Sciatic nerve (tissue), 2 donors: Measurements from ENCODE around the gene MSMB. TPM values are rescaled to one million over a fixed set of nuclear protein-coding genes. Genes with fewer than 3 reads are reported as not detected.
A peak's percentile ranks its signal among the peaks of the same experiment; 100 is the strongest.
"Not testable (repeated sequence)": the region's sequence is repeated elsewhere in the genome, so short reads cannot be mapped to it uniquely, and the experiment has no call there.

Experiments
- ATAC-seq: fragments of 200-7000 bp; cut with Tn5 transposase; one replicate; pipeline ENCODE4 v1.9.1; 2020; ENCODE audit warnings: mild to moderate bottlenecking, moderate library complexity
- DNase-seq: peaks from one replicate; pipeline ENCODE4 v3.0.0-alpha.2; 2020; ENCODE audit warnings: low spot score
- intact Hi-C: fragments of 100-400 bp; cut with DNase I; formaldehyde crosslinking; loops from one replicate; pipeline ENCODE4 v1.14.2; 2022
- total RNA-seq: library from RNA; stranded (reverse); fragmentation: NEBNext Ultra II Directional; extraction: Animal tissue kit (Norgen Biotek cat#: 25700); gene quantifications from one replicate; pipeline ENCODE4 v1.2.1, GENCODE V29; 2021
- donor health status: DM: no; HTN: no; CAD: no.
- donor health status: DM: no; HTN: no; CAD: no.

MSMB gene, protein sequence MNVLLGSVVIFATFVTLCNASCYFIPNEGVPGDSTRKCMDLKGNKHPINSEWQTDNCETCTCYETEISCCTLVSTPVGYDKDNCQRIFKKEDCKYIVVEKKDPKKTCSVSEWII
- not detected for total RNA-seq

DNA sequence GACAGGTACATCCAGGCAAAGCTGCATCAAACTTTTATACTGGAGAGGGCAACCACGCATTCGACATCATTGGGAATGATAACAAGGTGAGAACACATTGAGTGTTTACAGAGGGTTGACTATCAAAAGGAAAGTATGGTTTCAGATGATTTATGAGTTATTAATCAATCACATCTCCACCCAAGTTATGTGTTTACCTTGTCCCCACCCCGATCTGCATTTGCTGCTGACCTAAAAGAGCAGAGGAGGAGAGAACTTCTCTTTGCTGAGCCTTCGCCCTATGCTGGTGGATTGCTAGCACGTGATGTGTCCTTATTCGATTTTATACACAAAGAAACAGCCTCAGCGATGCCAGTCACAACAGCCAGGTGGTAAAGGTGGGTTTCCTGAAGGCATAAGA, at the start of gene MSMB:
Gene MSMB, minus strand, starts transcription at position 9 of the 400 bp plus-strand sequence. CDS start 32 bp downstream, outside the sequence.
- intact Hi-C loops, result no loop called here
- DNase-seq (no peak), ATAC-seq (no peak)

DNA sequence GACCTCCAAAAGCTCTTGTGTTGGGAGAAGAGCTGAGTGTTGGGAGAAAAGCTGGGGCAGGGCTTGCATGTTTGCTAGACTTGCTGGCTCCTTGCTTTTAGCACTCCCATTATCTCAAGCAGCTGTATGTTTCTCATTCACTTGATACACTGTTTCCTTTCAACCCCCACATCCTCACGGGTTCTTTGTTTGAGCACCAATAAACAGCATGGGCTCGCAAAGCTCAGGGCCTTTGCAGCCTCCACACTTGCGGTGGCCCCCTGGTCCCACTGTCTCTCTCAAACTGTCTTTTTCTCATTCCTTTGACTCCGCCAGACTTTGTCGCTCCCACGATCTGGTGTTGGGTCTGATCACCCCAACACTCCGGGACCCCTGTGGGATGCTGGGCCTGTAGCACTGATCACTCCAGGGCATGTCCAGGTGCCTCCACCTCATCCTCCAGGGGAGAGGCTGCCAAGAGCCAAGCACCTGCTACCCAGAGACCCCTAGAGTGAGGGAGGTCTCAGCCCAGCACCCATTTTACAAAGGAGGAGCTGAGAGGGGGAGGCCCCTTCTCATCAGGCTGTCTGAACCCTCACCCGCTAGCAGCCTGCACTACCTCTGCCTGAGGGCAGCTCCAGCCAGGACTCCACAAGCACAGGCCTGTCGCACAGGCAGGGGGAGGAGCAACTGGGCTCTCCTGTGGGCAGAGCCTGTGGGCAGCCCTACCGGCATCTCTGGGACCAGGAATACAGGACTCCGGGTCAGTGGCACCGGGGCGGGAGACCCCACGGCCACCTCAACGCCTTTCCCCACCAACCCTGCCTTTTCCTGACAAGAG, 49.1 kb upstream of the MSMB start:
- ATAC-seq (no peak), DNase-seq (peak; percentile 37)
- intact Hi-C loops, result no loop called here

DNA sequence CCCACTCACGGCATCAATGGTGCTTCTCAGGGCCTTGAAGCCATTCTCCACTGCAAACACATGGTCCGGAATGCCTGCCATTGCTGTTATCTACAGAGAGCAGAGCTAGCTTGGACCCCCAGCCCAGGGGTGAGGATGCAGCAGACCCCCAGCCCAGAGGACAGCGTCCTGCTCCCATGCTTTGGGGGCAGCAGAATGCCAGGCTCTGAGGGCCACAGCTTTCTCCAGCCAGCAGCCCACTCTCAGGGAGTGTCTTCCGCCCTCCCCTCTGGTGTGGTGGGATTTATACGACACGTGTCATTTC, 48.1 kb upstream of the MSMB start:
- DNase-seq, result no peak
- intact Hi-C loops, result no loop called here

GRCh38 chr10:46093316-46094196, 47.5 kb upstream of the MSMB start:
- ATAC-seq, intact Hi-C loops: not testable (repeated sequence)
- DNase-seq, result peak; percentile 21

More for the DNA sequence above, 48.1 kb upstream of the MSMB start:
- no peak for ATAC-seq

DNA sequence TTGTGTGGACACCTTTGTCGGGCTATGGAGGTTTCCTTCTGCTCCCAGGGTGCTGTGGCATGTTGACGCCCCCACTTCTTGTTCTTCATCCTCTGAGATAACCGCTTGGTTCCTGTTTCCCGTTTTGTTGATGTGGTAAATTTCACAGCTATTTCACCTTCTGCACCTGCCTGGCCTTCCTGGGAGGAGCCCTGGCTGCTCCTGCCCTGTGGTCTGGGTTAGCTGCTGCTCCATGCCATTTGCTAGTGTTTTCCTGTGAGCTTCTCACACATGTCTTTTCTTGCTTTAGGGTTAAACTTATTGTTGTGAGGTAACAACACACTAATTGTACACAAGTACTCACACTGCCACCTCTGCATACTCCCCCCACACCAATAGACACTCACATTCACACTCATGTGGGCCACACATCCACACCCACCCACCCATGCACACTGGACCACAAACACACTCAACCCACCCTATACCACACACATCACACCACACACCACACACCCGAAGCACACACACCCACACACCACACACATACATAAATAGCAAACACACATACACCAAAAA, 46.5 kb upstream of the MSMB start:
- peak; percentile 6 for DNase-seq
- intact Hi-C loops, result no loop called here
- ATAC-seq, result no peak

DNA sequence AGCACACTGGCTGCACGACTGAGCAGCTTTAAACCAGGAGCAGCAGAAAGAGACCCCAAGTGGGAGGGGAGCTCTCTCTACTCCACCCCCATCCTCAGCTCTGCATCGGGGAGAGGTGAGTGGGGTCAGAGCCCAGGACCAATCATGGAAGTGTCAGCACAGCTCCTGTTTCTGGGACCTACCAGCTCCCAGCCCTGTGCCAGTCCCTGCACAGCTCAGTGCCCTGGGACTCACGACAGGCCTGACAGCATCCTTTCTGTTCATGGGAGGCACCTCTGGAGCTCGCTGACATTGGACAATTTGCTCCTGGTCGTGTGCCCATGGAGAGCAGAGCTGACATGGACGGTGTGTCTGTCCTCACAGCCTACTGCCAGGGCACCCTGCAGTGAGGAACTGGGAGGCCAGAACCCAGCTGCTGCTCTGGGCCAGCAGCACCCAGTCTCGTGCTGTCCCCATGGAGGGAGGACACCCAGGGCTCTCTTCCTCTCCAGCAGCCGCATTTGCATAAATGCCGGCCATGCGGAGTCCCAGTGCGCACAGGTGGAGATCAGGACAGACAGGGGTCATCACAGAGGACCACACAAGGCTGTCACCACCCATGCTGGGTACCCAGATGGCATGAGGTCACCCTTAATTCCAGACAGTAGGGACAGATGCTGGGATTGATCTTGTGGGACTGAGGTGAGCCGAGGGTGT, 45.9 kb upstream of the MSMB start:
- intact Hi-C loops, result no loop called here
- DNase-seq, result no peak
- ATAC-seq, result peak; percentile 32

GRCh38 chr10:46091080-46091827, 45.2 kb upstream of the MSMB start:
- intact Hi-C loops, result no loop called here
- no peak for ATAC-seq
- DNase-seq, result no peak

- DNase-seq (no peak), ATAC-seq (no peak)
- intact Hi-C loops, result no loop called here
Measured at GRCh38 chr10:46090258-46090812, 44.3 kb upstream of the MSMB start.

- intact Hi-C loops, DNase-seq, ATAC-seq: not testable (repeated sequence)
Measured at GRCh38 chr10:46087381-46087780, 41.3 kb upstream of the MSMB start.

GRCh38 chr10:46084321-46085165, 38.5 kb upstream of the MSMB start:
- intact Hi-C loops, result no loop called here
- DNase-seq (no peak), ATAC-seq (no peak)

DNA sequence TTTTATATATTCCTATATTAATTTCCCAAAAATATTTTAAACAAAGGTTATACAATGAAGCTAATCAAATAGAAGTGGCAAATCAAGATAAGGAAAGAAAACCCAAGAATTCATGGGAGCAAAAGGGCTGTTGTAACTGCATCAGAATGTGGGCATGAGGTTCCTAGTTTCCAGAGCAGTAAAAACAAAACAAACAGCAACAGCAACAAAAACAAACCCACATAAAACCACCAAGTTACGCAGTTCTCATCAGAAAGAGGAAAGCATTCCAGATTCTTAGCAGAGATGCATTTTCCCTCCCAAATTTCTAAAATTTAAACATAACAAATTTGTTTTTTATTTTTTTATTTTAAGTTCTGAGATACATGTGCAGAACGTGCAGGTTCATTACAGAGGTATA, 34.8 kb upstream of the MSMB start:
- intact Hi-C loops, result no loop called here
- no peak for ATAC-seq

GRCh38 chr10:46079831-46080585, 33.9 kb upstream of the MSMB start:
- no peak for ATAC-seq
- intact Hi-C loops, result no loop called here
- no peak for DNase-seq

More for the DNA sequence above, 34.8 kb upstream of the MSMB start:
- no peak for DNase-seq

DNA sequence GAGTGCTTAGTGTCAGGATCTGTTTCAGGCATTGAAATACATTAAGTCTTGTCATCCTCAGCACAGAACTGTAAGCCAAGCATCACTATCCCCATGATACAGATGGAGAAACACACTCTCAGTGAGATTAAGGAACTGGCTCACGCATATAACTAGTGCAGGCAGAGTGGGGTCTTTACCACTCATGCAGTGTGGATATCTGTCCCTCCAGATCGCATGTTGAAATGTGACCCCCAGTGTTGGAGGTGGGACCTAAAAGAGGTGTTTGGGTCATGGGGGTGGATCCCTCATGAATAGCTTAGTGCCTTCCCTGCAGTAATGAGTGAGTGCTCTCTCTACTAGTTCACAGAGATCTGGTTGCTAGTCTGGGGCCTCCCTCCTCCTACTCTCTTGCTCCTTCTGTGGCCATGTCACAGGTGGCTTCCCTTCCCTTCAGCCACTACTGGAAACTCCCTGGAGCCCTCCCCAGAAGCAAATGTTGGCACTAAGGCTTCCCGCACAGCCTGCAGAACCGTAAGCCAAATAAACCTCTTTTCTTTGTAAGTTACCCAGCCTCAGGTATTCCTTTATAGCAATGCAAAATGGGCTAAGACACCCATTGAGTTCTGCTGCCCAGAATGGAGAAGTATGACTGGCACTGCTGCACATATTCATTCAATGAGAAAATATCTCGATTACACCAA, 31.8 kb upstream of the MSMB start:
- DNase-seq (no peak), ATAC-seq (no peak)
- intact Hi-C loops, result loop anchor here (2.0 kb wide), 1 partner anchor 37 kb away; no protein-coding TSS in a partner anchor

DNA sequence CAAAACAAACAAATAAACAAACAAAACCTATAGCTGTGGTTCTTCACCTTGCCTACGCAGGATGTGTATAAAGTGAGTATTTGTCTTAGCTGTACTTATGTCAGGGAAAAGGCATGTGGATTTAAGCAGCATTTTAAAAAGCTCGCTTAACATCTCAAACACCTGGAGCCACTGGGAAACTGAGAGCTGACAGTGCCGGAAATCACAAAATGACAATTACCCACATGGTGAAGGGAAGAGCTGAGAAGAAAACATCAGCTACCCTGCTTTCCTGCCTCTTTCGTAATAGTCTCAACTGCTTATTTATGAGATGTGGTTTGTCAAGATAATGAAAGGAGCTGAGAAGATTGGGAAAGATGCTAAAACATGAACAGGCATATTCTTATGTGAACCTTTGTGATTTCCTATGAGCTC, 31.1 kb upstream of the MSMB start:
- DNase-seq (no peak), ATAC-seq (no peak)
- intact Hi-C loops, result loop anchor here (2.0 kb wide), 1 partner anchor 36 kb away; no protein-coding TSS in a partner anchor

GRCh38 chr10:46075869-46076268, 29.8 kb upstream of the MSMB start:
- no peak for DNase-seq
- no peak for ATAC-seq

More at GRCh38 chr10:46075869-46076268, 29.8 kb upstream of the MSMB start:
- intact Hi-C loops, result loop anchor here (2.0 kb wide), 1 partner anchor 35 kb away; no protein-coding TSS in a partner anchor
